ENCODE data around the gene DNASE2B.
"Not testable (repeated sequence)": the region's sequence is repeated elsewhere in the genome, so short reads cannot be mapped to it uniquely, and the experiment has no call there.

DNASE2B gene

DNA sequence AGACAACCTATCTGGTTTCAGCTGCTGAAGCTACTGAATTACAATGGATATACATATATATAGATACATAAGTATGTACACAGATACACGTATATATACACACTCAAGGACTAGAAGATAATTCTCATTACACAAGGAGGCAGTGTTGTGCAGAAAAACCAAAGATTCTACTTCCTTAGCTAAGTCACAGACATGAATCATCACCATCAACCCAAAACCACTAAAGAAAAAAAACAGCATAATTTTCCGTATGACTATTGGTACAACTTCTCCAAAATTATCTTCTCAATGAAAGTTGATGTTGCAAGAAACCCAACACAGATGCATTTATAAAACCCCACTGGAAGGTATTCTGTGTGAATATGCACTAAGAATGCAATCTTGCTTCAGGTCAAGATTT lies 44.0 kb downstream of the DNASE2B start:
- no peak overlapping the region for H3K9ac ChIP-seq (ENCODE audit: low read length)

DNA sequence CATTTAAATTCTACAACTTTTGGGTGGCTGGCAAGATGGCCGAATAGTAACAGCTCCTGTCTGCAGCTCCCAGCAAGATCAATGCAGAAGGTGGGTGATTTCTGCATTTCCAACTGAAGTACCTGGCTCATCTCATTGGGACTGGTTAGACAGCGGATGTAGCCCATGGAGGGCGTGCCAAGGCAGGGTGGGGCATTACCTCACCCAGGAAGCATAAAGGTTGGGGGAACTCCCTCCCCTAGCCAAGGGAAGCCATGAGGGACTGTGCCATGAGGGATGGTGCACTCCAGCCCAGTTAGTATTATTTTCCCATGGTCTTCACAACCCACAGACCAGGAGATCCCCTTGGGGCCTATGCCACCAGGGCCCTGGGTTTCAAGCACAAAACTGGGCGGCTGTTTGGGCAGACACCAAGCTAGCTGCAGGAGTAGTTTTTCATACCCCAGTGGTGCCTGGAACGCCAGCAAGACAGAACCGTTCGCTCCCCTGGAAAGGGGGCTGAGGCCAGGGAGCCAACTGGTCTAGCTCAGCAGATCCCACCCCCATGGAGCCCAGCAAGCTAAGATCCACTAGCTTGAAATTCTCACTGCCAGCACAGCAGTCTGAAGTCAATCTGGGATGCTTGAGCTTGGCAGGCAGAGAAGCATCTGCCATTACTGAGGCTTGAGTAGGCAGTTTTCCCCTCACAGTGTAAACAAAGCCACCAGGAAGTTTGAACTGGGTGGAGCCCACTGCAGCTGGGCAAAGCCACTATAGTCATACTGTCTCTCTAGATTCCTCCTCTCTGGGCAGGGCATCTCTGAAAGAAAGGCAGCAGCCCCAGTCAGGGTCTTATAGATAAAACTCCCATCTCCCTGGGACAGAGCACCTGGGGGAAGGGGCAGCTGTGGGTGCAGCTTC lies 44.7 kb downstream of the DNASE2B start:
- not testable (repeated sequence) for H3K4me1 ChIP-seq (ENCODE audit: control insufficient read depth, low read depth, low read length); H3K9me3 ChIP-seq (ENCODE audit: control insufficient read depth, low read depth, low read length); H3K36me3 ChIP-seq (ENCODE audit: control insufficient read depth, low read depth, low read length); H3K9ac ChIP-seq (ENCODE audit: low read length); H3K4me3 ChIP-seq (ENCODE audit: low read length); H3K27ac ChIP-seq (ENCODE audit: low read length); H3K27me3 ChIP-seq (ENCODE audit: control insufficient read depth, insufficient read depth, low read length)

More for the DNA sequence above, 44.0 kb downstream of the DNASE2B start:
- H3K27me3 ChIP-seq (ENCODE audit: control insufficient read depth, insufficient read depth, low read length): no peaks in the 10 kb centered on the region
- H3K4me1 ChIP-seq (ENCODE audit: control insufficient read depth, low read depth, low read length): peaks cover under 1% of the 10 kb centered on the region
- H3K9me3 ChIP-seq (ENCODE audit: control insufficient read depth, low read depth, low read length): no peaks in the 10 kb centered on the region
- H3K27ac ChIP-seq (ENCODE audit: low read length): no peak overlapping the region
- no peak overlapping the region for H3K4me3 ChIP-seq (ENCODE audit: low read length)
- no peaks in the 10 kb centered on the region for H3K36me3 ChIP-seq (ENCODE audit: control insufficient read depth, low read depth, low read length)

DNA sequence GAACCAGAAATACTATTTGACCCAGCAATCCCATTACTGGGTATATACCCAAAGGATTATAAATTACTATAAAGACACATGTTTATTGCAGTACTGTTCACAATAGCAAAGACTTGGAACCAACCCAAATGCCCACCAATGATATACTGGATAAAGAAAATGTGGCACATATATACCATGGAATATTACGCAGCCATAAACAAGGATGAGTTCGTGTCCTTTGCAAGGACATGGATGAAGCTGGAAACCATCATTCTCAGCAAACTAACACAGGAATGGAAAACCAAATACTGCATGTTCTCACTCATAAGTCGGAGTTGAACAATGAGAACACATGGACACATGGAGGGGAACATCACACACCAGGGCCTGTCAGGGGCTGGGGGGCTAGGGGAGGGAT lies 50.4 kb downstream of the DNASE2B start:
- not testable (repeated sequence) for H3K4me3 ChIP-seq (ENCODE audit: low read length); H3K27me3 ChIP-seq (ENCODE audit: control insufficient read depth, insufficient read depth, low read length); H3K9me3 ChIP-seq (ENCODE audit: control insufficient read depth, low read depth, low read length); H3K36me3 ChIP-seq (ENCODE audit: control insufficient read depth, low read depth, low read length); H3K4me1 ChIP-seq (ENCODE audit: control insufficient read depth, low read depth, low read length); H3K9ac ChIP-seq (ENCODE audit: low read length); H3K27ac ChIP-seq (ENCODE audit: low read length)

DNA sequence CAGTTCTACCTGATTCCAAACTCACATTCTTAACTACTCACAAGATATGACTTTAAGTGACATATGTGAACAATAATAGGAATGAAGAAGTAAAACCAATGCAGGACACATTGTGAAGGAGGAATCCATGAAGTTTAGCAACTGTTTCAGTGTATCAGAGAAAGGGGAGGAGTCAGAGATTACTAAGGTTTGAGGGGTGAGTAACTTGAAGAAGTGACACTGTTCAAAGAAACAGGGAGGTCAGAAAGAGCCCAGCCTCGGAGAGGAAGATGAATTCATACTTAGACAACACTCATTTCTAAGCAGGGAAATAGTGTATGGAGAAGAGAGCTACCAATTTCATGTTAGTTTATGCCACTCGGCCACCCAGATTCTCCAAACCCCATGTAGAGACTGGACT lies 52.6 kb downstream of the DNASE2B start:
- Histone ChIP-seq H3K4me1 (ENCODE audit: control insufficient read depth, low read depth, low read length) (no peaks in the 10 kb centered on the region), H3K9ac (ENCODE audit: low read length) (no peak overlapping the region), H3K4me3 (ENCODE audit: low read length) (no peak overlapping the region), H3K27me3 (ENCODE audit: control insufficient read depth, insufficient read depth, low read length) (no peaks in the 10 kb centered on the region), H3K27ac (ENCODE audit: low read length) (no peak overlapping the region), H3K36me3 (ENCODE audit: control insufficient read depth, low read depth, low read length) (no peaks in the 10 kb centered on the region), H3K9me3 (ENCODE audit: control insufficient read depth, low read depth, low read length) (no peaks in the 10 kb centered on the region)

DNA sequence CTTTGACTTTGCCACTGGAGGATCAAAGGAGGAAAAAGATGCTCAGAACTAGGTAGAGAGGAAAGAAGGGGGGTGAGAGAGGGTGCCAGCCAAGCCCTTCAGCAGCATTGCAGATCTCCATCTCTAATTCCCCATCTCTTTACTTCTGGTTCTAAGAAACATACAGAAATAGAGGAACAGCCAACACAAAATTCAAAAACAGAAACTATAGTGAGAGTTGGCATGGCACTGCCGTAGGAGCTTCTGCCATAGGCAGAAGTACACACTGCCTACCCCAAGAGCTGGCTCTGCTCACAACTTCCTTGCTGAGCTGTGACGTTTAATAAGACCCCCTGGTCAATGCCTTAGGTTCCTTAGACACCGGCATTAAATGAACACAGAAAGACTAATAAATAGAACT lies 54.2 kb downstream of the DNASE2B start:
- no peak overlapping the region for H3K4me3 ChIP-seq (ENCODE audit: low read length)
- no peak overlapping the region for H3K27ac ChIP-seq (ENCODE audit: low read length)
- H3K36me3 ChIP-seq (ENCODE audit: control insufficient read depth, low read depth, low read length): no peaks in the 10 kb centered on the region
- H3K9me3 ChIP-seq (ENCODE audit: control insufficient read depth, low read depth, low read length): no peaks in the 10 kb centered on the region
- H3K27me3 ChIP-seq (ENCODE audit: control insufficient read depth, insufficient read depth, low read length): no peaks in the 10 kb centered on the region
- H3K9ac ChIP-seq (ENCODE audit: low read length): no peak overlapping the region
- no peaks in the 10 kb centered on the region for H3K4me1 ChIP-seq (ENCODE audit: control insufficient read depth, low read depth, low read length)

DNA sequence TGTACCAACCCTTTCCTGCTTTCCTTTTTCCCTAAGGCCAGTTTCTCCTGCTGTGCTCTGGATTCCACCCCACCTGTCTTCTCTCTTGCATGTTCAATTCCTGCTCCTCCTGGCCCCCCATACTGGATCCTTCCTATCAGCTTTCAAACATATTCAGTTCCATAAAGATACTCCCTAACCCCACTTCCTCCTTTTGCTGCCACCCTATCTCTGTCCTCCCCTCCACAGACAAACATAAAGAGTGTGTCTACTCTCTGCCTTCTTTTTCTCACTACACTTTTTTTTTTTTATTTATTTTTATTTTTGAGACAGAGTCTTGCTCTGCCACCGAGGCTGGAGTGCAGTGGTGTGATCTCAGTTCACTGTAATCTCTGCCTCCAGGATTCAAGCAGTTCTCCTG lies 63.8 kb downstream of the DNASE2B start:
- H3K4me1 ChIP-seq (ENCODE audit: control insufficient read depth, low read depth, low read length): no peaks in the 10 kb centered on the region
- H3K27me3 ChIP-seq (ENCODE audit: control insufficient read depth, insufficient read depth, low read length): no peaks in the 10 kb centered on the region
- no peaks in the 10 kb centered on the region for H3K9me3 ChIP-seq (ENCODE audit: control insufficient read depth, low read depth, low read length)
- no peak overlapping the region for H3K9ac ChIP-seq (ENCODE audit: low read length)
- no peaks in the 10 kb centered on the region for H3K36me3 ChIP-seq (ENCODE audit: control insufficient read depth, low read depth, low read length)
- no peak overlapping the region for H3K27ac ChIP-seq (ENCODE audit: low read length)
- H3K4me3 ChIP-seq (ENCODE audit: low read length): no peak overlapping the region

All from iPS-18a (cell line).